Measurements from ENCODE around the gene MPPED1. TPM values are rescaled to one million over a fixed set of nuclear protein-coding genes. Genes with fewer than 3 reads are reported as not detected.

Gene MPPED1
- polyA plus RNA-seq, 1 of the 3 experiments (the other 2 are of a cell fraction), result 0.03 TPM

DNA sequence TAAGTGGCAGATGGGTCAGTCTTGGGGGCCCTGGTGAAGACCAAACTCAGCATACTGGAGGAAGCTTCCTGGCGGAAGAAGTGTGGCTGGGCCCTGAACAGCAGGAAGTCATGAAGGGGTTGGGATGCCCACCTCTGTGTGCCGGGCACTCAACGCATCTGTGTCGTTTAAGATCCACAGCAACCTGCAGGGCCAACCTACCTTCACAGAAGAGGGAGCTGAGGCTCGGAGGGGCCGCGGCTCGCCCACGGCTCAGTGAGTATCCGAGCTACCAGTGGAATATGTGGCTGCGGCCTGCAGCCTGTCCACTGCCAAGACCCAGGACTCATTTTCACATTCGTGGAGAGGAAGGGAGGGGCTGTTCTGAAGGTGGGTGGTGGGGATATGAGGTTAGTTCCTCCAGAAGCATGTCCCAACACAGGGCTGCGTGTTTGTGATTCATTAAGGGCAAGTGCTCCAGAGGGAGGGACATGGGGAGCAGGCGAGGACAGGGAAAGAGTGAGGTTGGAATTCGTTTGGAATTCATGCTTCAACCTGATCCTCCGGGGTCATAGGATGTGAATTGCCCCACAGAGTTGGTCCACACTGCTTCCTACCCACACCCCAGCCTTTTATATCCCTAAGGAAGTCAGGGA, 99.6 kb downstream of the MPPED1 start:
- H3K9me2 ChIP-seq, result no peaks in the 10 kb centered on the region
- DNase-seq, result no peak
- 40% methylated on average over 4 of the region's 16 CpGs for WGBS (ENCODE audit: low lambda C conversion rate)
- H3K4me1 ChIP-seq (ENCODE audit: control insufficient read depth in 1 of 2, insufficient read depth in 2 of 2, low read depth in 1 of 2, low read length in 1 of 2), result no peaks in the 10 kb centered on the region
- no peak overlapping the region for H3K9ac ChIP-seq
- H4K20me1 ChIP-seq (ENCODE audit: insufficient read depth), result no peaks in the 10 kb centered on the region
- no peak overlapping the region for H2AFZ ChIP-seq (ENCODE audit: low read depth)
- no peak overlapping the region for H3K4me2 ChIP-seq
- no peak overlapping the region for H3K4me3 ChIP-seq (ENCODE audit: low read depth in 2 of 2, low read length in 1 of 2)
- no peaks in the 10 kb centered on the region for H3K27me3 ChIP-seq (ENCODE audit: insufficient read depth)
- H3K27ac ChIP-seq (ENCODE audit: low read depth in 2 of 2, low read length in 1 of 2), result no peak overlapping the region
- H3K9me3 ChIP-seq, result no peaks in the 10 kb centered on the region
- no peaks in the 10 kb centered on the region for H3K36me3 ChIP-seq (replicated peaks in 1 of 2; ENCODE audit: control insufficient read depth in 1 of 2, insufficient read depth in 2 of 2, low read length in 1 of 2)
- CTCF ChIA-PET, result no interaction called here
- H3F3A ChIP-seq (replicated peaks; ENCODE audit: insufficient read depth), result no peaks in the 10 kb centered on the region
- TF ChIP-seq YY1 (IDR thresholded peaks at IDR 0.05; ENCODE audit: low read depth), result no peak
- TF ChIP-seq, protein P1, sequence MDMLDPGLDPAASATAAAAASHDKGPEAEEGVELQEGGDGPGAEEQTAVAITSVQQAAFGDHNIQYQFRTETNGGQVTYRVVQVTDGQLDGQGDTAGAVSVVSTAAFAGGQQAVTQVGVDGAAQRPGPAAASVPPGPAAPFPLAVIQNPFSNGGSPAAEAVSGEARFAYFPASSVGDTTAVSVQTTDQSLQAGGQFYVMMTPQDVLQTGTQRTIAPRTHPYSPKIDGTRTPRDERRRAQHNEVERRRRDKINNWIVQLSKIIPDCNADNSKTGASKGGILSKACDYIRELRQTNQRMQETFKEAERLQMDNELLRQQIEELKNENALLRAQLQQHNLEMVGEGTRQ (IDR thresholded peaks at IDR 0.05; ENCODE audit: borderline replicate concordance, low read depth, low read length), result no peak
- TF ChIP-seq, protein P2, sequence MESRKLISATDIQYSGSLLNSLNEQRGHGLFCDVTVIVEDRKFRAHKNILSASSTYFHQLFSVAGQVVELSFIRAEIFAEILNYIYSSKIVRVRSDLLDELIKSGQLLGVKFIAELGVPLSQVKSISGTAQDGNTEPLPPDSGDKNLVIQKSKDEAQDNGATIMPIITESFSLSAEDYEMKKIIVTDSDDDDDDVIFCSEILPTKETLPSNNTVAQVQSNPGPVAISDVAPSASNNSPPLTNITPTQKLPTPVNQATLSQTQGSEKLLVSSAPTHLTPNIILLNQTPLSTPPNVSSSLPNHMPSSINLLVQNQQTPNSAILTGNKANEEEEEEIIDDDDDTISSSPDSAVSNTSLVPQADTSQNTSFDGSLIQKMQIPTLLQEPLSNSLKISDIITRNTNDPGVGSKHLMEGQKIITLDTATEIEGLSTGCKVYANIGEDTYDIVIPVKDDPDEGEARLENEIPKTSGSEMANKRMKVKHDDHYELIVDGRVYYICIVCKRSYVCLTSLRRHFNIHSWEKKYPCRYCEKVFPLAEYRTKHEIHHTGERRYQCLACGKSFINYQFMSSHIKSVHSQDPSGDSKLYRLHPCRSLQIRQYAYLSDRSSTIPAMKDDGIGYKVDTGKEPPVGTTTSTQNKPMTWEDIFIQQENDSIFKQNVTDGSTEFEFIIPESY (IDR thresholded peaks at IDR 0.05; ENCODE audit: borderline replicate concordance, low read depth), result no peak
- no peak for TF ChIP-seq GATA2 (CRISPR knock-in tag; IDR thresholded peaks at IDR 0.05)
- TF ChIP-seq ELF1 (IDR thresholded peaks at IDR 0.05), result no peak
- no peaks in the 10 kb centered on the region for H3K79me2 ChIP-seq (ENCODE audit: insufficient read depth)
- POLR2A ChIA-PET, result no interaction called here

DNA sequence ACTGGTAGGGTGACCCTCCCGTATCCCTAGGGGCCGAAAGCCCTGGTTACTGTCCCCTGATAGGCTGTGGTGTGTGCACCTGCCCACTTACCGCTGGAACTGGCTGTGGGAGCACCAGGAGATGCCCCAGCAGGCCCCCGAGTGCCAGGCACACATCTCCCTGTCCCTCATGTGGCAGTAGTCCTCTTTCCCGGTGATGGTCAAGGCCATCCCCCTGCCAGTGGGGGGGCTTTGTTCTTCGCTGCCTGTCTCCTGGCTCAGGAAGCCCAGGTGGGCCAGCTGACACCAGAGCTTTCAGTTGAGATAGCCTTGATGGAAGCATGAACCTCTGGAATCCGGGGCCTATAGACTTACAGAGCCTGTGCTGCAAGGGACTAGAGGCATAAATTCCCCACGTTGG, 100.5 kb downstream of the MPPED1 start:
- ChIA-PET POLR2A (no interaction called here), CTCF (no interaction called here)
- no peaks in the 10 kb centered on the region for H3K27me3 ChIP-seq (ENCODE audit: insufficient read depth)
- H3K9me3 ChIP-seq, result no peaks in the 10 kb centered on the region
- DNase-seq, result no peak
- H3K36me3 ChIP-seq (replicated peaks in 1 of 2; ENCODE audit: control insufficient read depth in 1 of 2, insufficient read depth in 2 of 2, low read length in 1 of 2), result no peaks in the 10 kb centered on the region
- H3K4me2 ChIP-seq, result no peak overlapping the region
- no peak overlapping the region for H3K27ac ChIP-seq (ENCODE audit: low read depth in 2 of 2, low read length in 1 of 2)
- no peak for TF ChIP-seq EP300 (IDR thresholded peaks at IDR 0.05; ENCODE audit: borderline replicate concordance in 1 of 2, low read depth in 1 of 2, low read length in 1 of 2)
- no peak overlapping the region for H3K9ac ChIP-seq
- no peaks in the 10 kb centered on the region for H3F3A ChIP-seq (replicated peaks; ENCODE audit: insufficient read depth)
- H3K4me3 ChIP-seq (ENCODE audit: low read depth in 2 of 2, low read length in 1 of 2), result no peak overlapping the region
- no peaks in the 10 kb centered on the region for H4K20me1 ChIP-seq (ENCODE audit: insufficient read depth)
- no peaks in the 10 kb centered on the region for H3K4me1 ChIP-seq (ENCODE audit: control insufficient read depth in 1 of 2, insufficient read depth in 2 of 2, low read depth in 1 of 2, low read length in 1 of 2)
- no peaks in the 10 kb centered on the region for H3K9me2 ChIP-seq
- no peaks in the 10 kb centered on the region for H3K79me2 ChIP-seq (ENCODE audit: insufficient read depth)
- no CpG with 5 or more reads among the region's 8 CpGs for WGBS (ENCODE audit: low lambda C conversion rate)
- H2AFZ ChIP-seq (ENCODE audit: low read depth), result no peak overlapping the region

DNA sequence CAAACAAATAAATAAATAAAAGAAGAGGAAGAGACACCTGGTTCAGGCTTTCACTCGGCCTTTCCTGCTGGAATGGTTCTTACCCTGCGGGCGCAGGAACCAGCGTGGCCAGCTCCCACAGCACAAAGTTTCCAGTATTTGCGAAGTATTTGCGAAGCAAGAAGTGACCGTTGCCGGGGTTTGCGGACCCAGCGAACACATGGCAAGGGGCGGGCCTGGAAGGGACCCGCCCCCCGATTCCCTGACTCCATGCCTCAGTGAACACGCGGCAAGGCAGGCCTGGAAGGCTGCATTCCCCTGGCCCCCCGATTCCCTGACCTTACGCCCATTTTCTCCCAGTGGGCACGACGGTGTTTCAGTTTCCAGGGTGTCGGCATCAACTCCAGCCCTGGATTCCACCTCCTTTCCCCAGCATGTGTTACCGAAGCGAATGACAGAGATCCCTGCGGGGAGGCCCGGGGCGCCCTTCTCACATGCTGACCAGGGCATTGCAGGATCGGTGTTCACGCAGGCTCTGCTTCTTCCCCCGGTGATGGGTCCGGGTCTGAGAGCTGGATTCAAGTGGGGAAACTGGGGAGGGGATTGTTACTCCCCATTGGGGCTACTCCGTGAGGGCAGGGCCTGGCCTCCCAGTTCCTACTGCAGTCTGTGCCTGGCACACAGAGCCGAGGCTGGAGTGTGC, 102.8 kb downstream of the MPPED1 start:
- no peak overlapping the region for H2AFZ ChIP-seq (ENCODE audit: low read depth)
- H3K27ac ChIP-seq (ENCODE audit: low read depth in 2 of 2, low read length in 1 of 2), result no peak overlapping the region
- H3K9me2 ChIP-seq, result no peaks in the 10 kb centered on the region
- ChIA-PET CTCF (no interaction called here), POLR2A (no interaction called here)
- no peaks in the 10 kb centered on the region for H3K36me3 ChIP-seq (replicated peaks in 1 of 2; ENCODE audit: control insufficient read depth in 1 of 2, insufficient read depth in 2 of 2, low read length in 1 of 2)
- H3K79me2 ChIP-seq (ENCODE audit: insufficient read depth), result no peaks in the 10 kb centered on the region
- H4K20me1 ChIP-seq (ENCODE audit: insufficient read depth), result no peaks in the 10 kb centered on the region
- H3F3A ChIP-seq (replicated peaks; ENCODE audit: insufficient read depth), result no peaks in the 10 kb centered on the region
- H3K4me1 ChIP-seq (ENCODE audit: control insufficient read depth in 1 of 2, insufficient read depth in 2 of 2, low read depth in 1 of 2, low read length in 1 of 2), result no peaks in the 10 kb centered on the region
- H3K4me3 ChIP-seq (ENCODE audit: low read depth in 2 of 2, low read length in 1 of 2), result no peak overlapping the region
- H3K27me3 ChIP-seq (ENCODE audit: insufficient read depth), result no peaks in the 10 kb centered on the region
- DNase-seq, result no peak
- no peaks in the 10 kb centered on the region for H3K9me3 ChIP-seq
- H3K4me2 ChIP-seq, result no peak overlapping the region
- no peak overlapping the region for H3K9ac ChIP-seq
- WGBS (ENCODE audit: low lambda C conversion rate), result 82% methylated on average over 10 of the region's 31 CpGs
- TF ChIP-seq EP300 (IDR thresholded peaks at IDR 0.05; ENCODE audit: borderline replicate concordance in 1 of 2, low read depth in 1 of 2, low read length in 1 of 2), result no peak
- TF ChIP-seq, protein P3, sequence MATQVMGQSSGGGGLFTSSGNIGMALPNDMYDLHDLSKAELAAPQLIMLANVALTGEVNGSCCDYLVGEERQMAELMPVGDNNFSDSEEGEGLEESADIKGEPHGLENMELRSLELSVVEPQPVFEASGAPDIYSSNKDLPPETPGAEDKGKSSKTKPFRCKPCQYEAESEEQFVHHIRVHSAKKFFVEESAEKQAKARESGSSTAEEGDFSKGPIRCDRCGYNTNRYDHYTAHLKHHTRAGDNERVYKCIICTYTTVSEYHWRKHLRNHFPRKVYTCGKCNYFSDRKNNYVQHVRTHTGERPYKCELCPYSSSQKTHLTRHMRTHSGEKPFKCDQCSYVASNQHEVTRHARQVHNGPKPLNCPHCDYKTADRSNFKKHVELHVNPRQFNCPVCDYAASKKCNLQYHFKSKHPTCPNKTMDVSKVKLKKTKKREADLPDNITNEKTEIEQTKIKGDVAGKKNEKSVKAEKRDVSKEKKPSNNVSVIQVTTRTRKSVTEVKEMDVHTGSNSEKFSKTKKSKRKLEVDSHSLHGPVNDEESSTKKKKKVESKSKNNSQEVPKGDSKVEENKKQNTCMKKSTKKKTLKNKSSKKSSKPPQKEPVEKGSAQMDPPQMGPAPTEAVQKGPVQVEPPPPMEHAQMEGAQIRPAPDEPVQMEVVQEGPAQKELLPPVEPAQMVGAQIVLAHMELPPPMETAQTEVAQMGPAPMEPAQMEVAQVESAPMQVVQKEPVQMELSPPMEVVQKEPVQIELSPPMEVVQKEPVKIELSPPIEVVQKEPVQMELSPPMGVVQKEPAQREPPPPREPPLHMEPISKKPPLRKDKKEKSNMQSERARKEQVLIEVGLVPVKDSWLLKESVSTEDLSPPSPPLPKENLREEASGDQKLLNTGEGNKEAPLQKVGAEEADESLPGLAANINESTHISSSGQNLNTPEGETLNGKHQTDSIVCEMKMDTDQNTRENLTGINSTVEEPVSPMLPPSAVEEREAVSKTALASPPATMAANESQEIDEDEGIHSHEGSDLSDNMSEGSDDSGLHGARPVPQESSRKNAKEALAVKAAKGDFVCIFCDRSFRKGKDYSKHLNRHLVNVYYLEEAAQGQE (IDR thresholded peaks at IDR 0.05; ENCODE audit: low read depth, low read length), result no peak
- TF ChIP-seq, protein P2 (IDR thresholded peaks at IDR 0.05; ENCODE audit: borderline replicate concordance, low read depth), result no peak
- TF ChIP-seq, protein P4, sequence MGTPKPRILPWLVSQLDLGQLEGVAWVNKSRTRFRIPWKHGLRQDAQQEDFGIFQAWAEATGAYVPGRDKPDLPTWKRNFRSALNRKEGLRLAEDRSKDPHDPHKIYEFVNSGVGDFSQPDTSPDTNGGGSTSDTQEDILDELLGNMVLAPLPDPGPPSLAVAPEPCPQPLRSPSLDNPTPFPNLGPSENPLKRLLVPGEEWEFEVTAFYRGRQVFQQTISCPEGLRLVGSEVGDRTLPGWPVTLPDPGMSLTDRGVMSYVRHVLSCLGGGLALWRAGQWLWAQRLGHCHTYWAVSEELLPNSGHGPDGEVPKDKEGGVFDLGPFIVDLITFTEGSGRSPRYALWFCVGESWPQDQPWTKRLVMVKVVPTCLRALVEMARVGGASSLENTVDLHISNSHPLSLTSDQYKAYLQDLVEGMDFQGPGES (IDR thresholded peaks at IDR 0.05; ENCODE audit: low read depth, low read length), result no peak
